Muscle of leg (tissue), 11 donors: ENCODE results near the gene ARHGAP22. TPM values are rescaled to one million over a fixed set of nuclear protein-coding genes. Genes with fewer than 3 reads are reported as not detected.

Source experiments
- DNase-seq: peaks from one replicate; pipeline ENCODE4 v3.0.0; 2013
- H3K27ac ChIP-seq: one replicate; pipeline ENCODE4 v1.5.1; 2013; ENCODE audit warnings: mild to moderate bottlenecking, low read length, control low read depth
- H3K27me3 ChIP-seq: one replicate; pipeline ENCODE4 v1.6.1; 2013; ENCODE audit warnings: low read length; ENCODE audit not compliant: control insufficient read depth, insufficient read depth
- H3K36me3 ChIP-seq: one replicate; pipeline ENCODE4 v1.6.1; 2013; ENCODE audit warnings: low read length; ENCODE audit not compliant: control insufficient read depth, insufficient read depth
- H3K4me1 ChIP-seq: one replicate; pipeline ENCODE4 v1.6.1; 2013; ENCODE audit warnings: low read length; ENCODE audit not compliant: control insufficient read depth, insufficient read depth
- H3K4me3 ChIP-seq: one replicate; pipeline ENCODE4 v1.5.1; 2013; ENCODE audit warnings: low read length, control low read depth
- H3K9me3 ChIP-seq: replicated peaks from 2 replicates; pipeline ENCODE4 v1.6.1; 2013; ENCODE audit warnings: low read depth, low read length; ENCODE audit not compliant: control insufficient read depth
- WGBS: methylation state at CpG from one replicate; pipeline ENCODE4 v1.1.5; 2013; ENCODE audit warnings: missing lambda C conversion rate; ENCODE audit not compliant: insufficient coverage; 5-methylcytosine and 5-hydroxymethylcytosine counted together
- polyA plus RNA-seq, 8 donors: library from polyadenylated mRNA; unstranded; fragments of 120-200 nt; gene quantifications; one replicate each; pipeline versions ENCODE4 v1.2.1 to v1.2.3, GENCODE V29; 2013; ENCODE audit warnings: inconsistent platforms in 1 of 8, low replicate concordance in 1 of 8; ENCODE audit not compliant: insufficient read length in 8 of 8, insufficient read depth in 1 of 8
- total RNA-seq: library from RNA; stranded (reverse); fragments of 120-200 nt; gene quantifications from one replicate; pipeline ENCODE4 v1.2.4, GENCODE V29; 2013

ARHGAP22 gene
- total and polyA plus RNA-seq, 9 donors: 0.72 to 3.0 (median 1.2) TPM

DNA sequence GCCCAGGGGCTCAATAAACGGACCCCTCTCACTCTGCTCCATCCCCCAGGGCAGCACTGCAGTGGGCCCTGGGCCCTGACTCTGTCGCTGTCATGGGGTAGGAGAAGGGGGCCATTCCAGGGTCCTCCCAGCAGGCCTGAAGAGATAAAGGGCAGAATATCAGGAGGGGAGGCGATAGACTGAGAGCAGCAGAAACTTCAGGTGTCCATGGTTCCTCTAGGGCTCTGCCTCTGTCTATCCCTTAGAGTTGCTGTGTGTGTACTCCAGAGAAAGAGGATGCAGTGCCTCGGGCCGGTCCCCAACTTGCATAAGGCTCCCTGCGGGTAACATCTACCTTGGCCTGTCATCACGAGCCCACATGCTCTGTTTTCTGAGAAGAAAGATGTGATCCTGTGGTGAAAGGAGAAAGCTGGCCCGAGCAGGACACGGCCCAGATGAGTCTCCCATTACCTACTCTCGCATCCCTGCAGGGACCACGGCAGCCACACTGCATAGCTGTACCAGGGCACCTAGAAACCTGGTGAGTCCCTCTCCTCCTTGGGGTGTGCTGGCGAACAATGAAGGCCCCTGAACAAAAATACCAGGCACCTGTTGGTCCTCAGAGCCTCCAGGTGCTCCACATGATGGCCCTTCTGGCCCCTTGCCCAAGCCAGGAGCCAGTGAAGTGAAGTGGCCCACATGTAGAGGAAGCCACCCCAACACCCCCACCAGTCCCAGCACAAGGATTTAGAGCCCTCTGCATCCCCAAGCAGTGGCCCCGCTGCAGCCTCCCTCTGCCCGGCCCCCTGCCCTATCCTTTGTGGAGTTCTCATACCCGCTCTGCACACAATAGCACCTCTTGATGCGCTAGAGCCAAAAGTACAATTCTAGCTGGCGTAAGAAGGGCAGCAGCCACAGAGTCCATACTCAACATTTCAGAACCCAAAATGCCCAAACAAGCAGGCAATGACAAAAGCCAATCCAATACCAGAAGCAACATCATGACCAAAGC, 106.8 kb downstream of the ARHGAP22 start:
- H3K9me3 ChIP-seq: no peaks in the 10 kb centered on the region
- no peaks in the 10 kb centered on the region for H3K27me3 ChIP-seq
- peaks cover 10% of the 10 kb centered on the region for H3K4me1 ChIP-seq
- no peaks in the 10 kb centered on the region for H3K36me3 ChIP-seq
- no peak for DNase-seq
- WGBS: 95% methylated on average over 7 of the region's 17 CpGs
- no peak overlapping the region for H3K4me3 ChIP-seq
- H3K27ac ChIP-seq: no peak overlapping the region

DNA sequence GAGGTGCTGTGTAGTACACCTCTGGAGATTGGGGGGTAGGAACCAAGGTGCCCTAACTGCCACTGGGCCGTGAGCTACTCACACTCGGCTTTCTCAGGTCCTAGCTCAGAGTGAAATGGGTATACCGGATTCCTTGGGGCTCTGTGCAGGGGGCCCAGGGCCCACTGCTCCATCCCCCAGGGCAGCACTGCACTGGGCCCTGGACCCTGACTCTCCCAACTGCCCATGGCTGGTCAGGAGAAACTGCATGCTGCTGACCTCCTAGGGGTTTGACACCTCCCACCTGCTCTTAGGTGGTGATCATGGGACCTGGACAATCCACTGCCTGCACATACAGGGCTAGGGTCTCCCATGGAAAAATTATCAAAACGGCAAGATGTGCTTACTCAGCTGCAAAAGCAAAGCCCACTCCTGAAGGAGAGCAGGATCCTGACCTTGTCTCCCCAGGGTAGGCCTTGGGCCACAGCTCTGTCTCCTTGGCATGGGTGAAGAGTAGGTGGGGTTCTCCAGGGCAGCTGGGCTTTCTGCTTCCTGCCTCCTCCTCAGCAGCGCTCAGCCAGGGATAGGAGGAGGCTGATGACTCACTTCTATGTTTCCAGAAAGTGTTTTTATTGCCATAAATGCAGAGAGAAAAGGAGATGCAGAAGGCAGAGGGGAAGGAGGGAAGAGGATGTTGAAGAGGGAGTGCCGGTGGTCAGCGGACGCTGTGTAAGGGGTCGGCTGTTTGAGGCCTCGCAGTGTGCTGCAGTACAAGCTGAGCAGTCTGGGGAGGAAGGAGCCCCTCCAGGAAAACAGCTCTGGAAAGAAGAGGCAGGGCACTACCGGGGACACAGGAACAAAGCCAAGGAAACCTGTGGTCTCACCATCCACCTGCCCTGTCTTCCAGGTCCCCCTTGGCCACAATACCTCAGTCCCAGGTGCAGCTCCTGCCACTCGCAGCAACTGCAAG, 107.8 kb downstream of the ARHGAP22 start:
- H3K9me3 ChIP-seq: no peaks in the 10 kb centered on the region
- H3K27ac ChIP-seq: no peak overlapping the region
- 19% methylated on average over 9 of the region's 12 CpGs for WGBS
- peak; percentile 77 for DNase-seq
- no peaks in the 10 kb centered on the region for H3K27me3 ChIP-seq
- no peak overlapping the region for H3K4me3 ChIP-seq
- H3K36me3 ChIP-seq: no peaks in the 10 kb centered on the region
- peaks cover 10% of the 10 kb centered on the region for H3K4me1 ChIP-seq

DNA sequence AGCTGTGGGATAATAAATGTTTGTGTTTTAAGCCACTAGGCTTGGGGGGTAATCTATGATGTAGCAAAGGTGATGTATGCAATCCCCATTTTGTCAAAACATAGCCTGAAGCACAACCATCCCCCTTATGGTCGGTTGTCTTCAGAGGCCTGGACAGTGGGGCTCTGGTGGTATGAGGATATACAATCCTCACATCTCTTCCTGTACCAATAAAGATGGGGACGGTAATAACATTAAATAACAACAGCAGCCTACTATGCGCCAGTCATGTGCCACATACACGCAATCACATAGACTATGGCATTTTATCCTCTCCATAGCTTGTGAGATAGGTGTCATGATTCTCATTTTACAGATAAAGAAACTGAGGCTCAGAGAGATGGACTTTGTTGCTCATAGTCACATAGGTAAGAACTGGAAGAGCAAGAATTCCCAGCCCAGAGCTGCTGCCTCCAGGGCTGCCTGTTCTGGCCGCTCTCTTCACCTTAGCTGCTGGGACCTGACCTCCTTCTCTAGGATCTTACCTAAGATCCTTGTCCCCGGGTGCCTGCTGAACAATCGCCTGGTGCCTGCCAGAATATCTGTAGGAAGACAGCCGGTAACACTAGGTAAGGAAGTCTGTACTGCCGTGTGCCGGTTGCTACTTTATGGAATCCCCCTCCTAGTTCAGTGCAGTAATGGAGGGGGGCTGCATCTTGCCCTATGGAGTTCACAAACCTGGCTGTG, 108.6 kb downstream of the ARHGAP22 start:
- no peak for DNase-seq
- 84% methylated on average over 5 of the region's 10 CpGs for WGBS
- H3K27me3 ChIP-seq: no peaks in the 10 kb centered on the region
- no peaks in the 10 kb centered on the region for H3K36me3 ChIP-seq
- H3K4me1 ChIP-seq: peaks cover 10% of the 10 kb centered on the region
- no peaks in the 10 kb centered on the region for H3K9me3 ChIP-seq
- no peak overlapping the region for H3K27ac ChIP-seq
- no peak overlapping the region for H3K4me3 ChIP-seq

DNA sequence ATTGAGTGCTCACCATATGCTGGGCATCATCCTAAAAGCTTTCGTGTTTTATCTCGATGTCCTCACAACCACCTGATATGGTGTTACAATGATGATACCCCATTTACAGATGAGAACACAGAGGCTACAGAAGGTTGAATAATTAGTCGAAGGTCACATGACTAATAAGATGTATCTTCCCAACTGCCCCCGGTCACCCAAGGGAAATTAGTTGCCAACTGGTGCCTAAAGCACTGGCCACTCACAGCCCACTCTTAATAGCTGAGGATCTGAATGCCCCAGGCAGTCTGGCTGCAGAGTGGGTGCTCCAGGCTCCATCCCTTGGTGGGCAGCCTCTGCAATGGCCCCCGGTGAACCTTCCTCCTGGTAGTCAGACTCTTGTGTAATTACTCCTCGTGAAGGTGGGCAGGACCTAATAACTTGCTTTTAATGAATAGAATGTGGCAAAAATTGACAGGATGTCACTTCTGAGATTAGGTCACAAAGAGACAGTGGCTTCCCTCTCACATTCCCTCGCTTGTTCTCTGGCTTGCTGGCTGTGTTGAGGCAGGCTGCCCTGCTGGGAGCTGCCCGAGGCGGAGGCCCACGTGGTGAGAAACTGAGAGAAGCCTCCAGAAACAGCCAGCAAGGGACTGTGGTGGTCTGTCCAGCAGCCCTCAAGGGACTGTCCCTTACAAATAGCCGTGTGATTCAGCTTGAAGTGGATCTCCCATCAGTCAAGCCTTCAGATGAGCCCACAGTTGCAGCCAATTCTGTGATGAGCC, 109.4 kb downstream of the ARHGAP22 start:
- H3K27ac ChIP-seq: no peak overlapping the region
- DNase-seq: no peak
- H3K4me3 ChIP-seq: no peak overlapping the region
- 57% methylated on average over 6 of the region's 11 CpGs for WGBS
- H3K27me3 ChIP-seq: no peaks in the 10 kb centered on the region
- no peaks in the 10 kb centered on the region for H3K36me3 ChIP-seq
- H3K9me3 ChIP-seq: no peaks in the 10 kb centered on the region
- peaks cover 10% of the 10 kb centered on the region for H3K4me1 ChIP-seq

- Histone ChIP-seq H3K27me3 (no peaks in the 10 kb centered on the region), H3K9me3 (no peaks in the 10 kb centered on the region), H3K36me3 (no peaks in the 10 kb centered on the region), H3K27ac (no peak overlapping the region), H3K4me1 (peaks cover 10% of the 10 kb centered on the region), H3K4me3 (no peak overlapping the region)
- DNase-seq: no peak
- 54% methylated on average over 3 of the region's 5 CpGs for WGBS
Observed at GRCh38 chr10:48494611-48495010, 110.3 kb downstream of the ARHGAP22 start.

GRCh38 chr10:48494073-48494472, 110.8 kb downstream of the ARHGAP22 start:
- DNase-seq: no peak
- peaks cover 10% of the 10 kb centered on the region for H3K4me1 ChIP-seq
- no peak overlapping the region for H3K27ac ChIP-seq
- H3K9me3 ChIP-seq: no peaks in the 10 kb centered on the region
- H3K27me3 ChIP-seq: no peaks in the 10 kb centered on the region
- H3K4me3 ChIP-seq: no peak overlapping the region
- WGBS: 90% methylated on average over 7 of the region's 8 CpGs
- H3K36me3 ChIP-seq: no peaks in the 10 kb centered on the region

- H3K4me1 ChIP-seq: peaks cover 10% of the 10 kb centered on the region
- no peaks in the 10 kb centered on the region for H3K9me3 ChIP-seq
- WGBS: 75% methylated on average over 13 of the region's 16 CpGs
- DNase-seq: no peak
- no peaks in the 10 kb centered on the region for H3K27me3 ChIP-seq
- no peaks in the 10 kb centered on the region for H3K36me3 ChIP-seq
- no peak overlapping the region for H3K4me3 ChIP-seq
- no peak overlapping the region for H3K27ac ChIP-seq
Observed at GRCh38 chr10:48493083-48493871, 111.6 kb downstream of the ARHGAP22 start.

- WGBS: no CpG with 5 or more reads among the region's 2 CpGs
Observed at GRCh38 chr10:48492201-48492600, 112.7 kb downstream of the ARHGAP22 start.

More at GRCh38 chr10:48492201-48492600, 112.7 kb downstream of the ARHGAP22 start:
- no peak overlapping the region for H3K27ac ChIP-seq
- no peaks in the 10 kb centered on the region for H3K36me3 ChIP-seq
- no peak for DNase-seq
- H3K4me1 ChIP-seq: peaks cover 5% of the 10 kb centered on the region
- no peak overlapping the region for H3K4me3 ChIP-seq
- no peaks in the 10 kb centered on the region for H3K27me3 ChIP-seq
- H3K9me3 ChIP-seq: no peaks in the 10 kb centered on the region
